B cell (primary cell): ENCODE data around the gene CORO1A. TPM values are rescaled to one million over a fixed set of nuclear protein-coding genes. Genes with fewer than 3 reads are reported as not detected.

Source experiments
- ATAC-seq: fragments of 200-7000 bp; cut with Tn5 transposase; one replicate; pipeline ENCODE4 v1.10.0; 2021; ENCODE audit warnings: low read depth, mild to moderate bottlenecking, moderate number of reproducible peaks, moderate library complexity
- CTCF ChIA-PET: fragments of 350-600 bp; sonication (Branson Sonifier 250); formaldehyde crosslinking; loops from one replicate; lab custom pipeline; 2021; ENCODE audit warnings: antibody characterized with exemption, inconsistent platforms; lab: Charles Lee
- POLR2A ChIA-PET: fragments of 350-600 bp; sonication (Branson Sonifier 250); formaldehyde crosslinking; loops from one replicate; lab custom pipeline; 2021; ENCODE audit warnings: antibody characterized with exemption; lab: Charles Lee
- DNase-seq: peaks from one replicate; pipeline ENCODE4 v3.0.0; 2013
- H2AFZ ChIP-seq: 2 replicates; pipeline ENCODE4 v1.6.1; 2012; ENCODE audit warnings: mild to moderate bottlenecking, low read depth, low read length; ENCODE audit not compliant: insufficient read depth, poor library complexity, severe bottlenecking
- H3K27ac ChIP-seq, 2 donors: 1 replicate in 1 of 2; 2 replicates in 1 of 2; pipeline ENCODE4 v1.5.1; 2012 to 2013; ENCODE audit warnings: low read length in 2 of 2, mild to moderate bottlenecking in 2 of 2, moderate library complexity in 1 of 2
- H3K27me3 ChIP-seq, 4 experiments: fragments of 200-600 bp in 1 of 4; sonication (generic) in 1 of 4; replicated peaks in 1 of 4; 1 replicate in 2 of 4; 2 replicates in 2 of 4; pipeline versions ENCODE4 v1.6.1 to v1.7.0; 2013 to 2016; ENCODE audit warnings: low read length in 3 of 4, mild to moderate bottlenecking in 2 of 4, mixed read lengths in 1 of 4, moderate library complexity in 1 of 4; ENCODE audit not compliant: insufficient read depth in 4 of 4, control insufficient read depth in 3 of 4; ENCODE audit errors: control extremely low read depth in 1 of 4
- H3K36me3 ChIP-seq, 2 experiments: replicated peaks in 1 of 2; 1 replicate in 1 of 2; 2 replicates in 1 of 2; pipeline versions ENCODE4 v1.6.1 to v1.7.1; 2013; ENCODE audit warnings: low read length in 1 of 2; ENCODE audit not compliant: insufficient read depth in 2 of 2, control insufficient read depth in 1 of 2; ENCODE audit errors: control extremely low read depth in 1 of 2, extremely low read depth in 1 of 2
- H3K4me1 ChIP-seq, 2 donors: fragments of 200-600 bp in 1 of 2; sonication (generic) in 1 of 2; 1 replicate in 1 of 2; 2 replicates in 1 of 2; pipeline versions ENCODE4 v1.5.1 to v1.6.1; 2013 to 2017; ENCODE audit warnings: low read length in 2 of 2; ENCODE audit not compliant: control insufficient read depth in 2 of 2, insufficient read depth in 2 of 2
- H3K4me2 ChIP-seq: replicated peaks from 2 replicates; pipeline ENCODE3; 2012; ENCODE audit warnings: mild to moderate bottlenecking, low read depth, low read length; ENCODE audit not compliant: poor library complexity, severe bottlenecking
- H3K4me3 ChIP-seq, 5 experiments: fragments of 200-600 bp in 1 of 5; sonication (generic) in 1 of 5; 1 replicate in 3 of 5; 2 replicates in 2 of 5; pipeline versions ENCODE4 v1.5.1 to v1.7.0; 2011 to 2016; ENCODE audit warnings: low read length in 4 of 5, mild to moderate bottlenecking in 4 of 5, low read depth in 2 of 5, control low read depth in 1 of 5, moderate library complexity in 1 of 5; ENCODE audit not compliant: insufficient read depth in 1 of 5; ENCODE audit errors: control extremely low read depth in 1 of 5, extremely low read depth in 1 of 5
- H3K79me2 ChIP-seq: fragments of 200-600 bp; sonication (generic); one replicate; pipeline ENCODE4 v1.6.0; 2016; ENCODE audit warnings: low read length; ENCODE audit not compliant: control insufficient read depth, insufficient read depth
- H3K9ac ChIP-seq: fragments of 200-600 bp; sonication (generic); 2 replicates; pipeline ENCODE4 v1.6.1; 2017; ENCODE audit warnings: mild to moderate bottlenecking, low read length, moderate library complexity
- H3K9me3 ChIP-seq, 3 donors: one replicate each; pipeline versions ENCODE4 v1.6.1 to v1.7.1; 2013; ENCODE audit warnings: low read length in 2 of 3; ENCODE audit not compliant: control insufficient read depth in 2 of 3, insufficient read depth in 1 of 3; ENCODE audit errors: control extremely low read depth in 1 of 3
- H4K20me1 ChIP-seq: 2 replicates; pipeline ENCODE4 v1.6.0; 2012; ENCODE audit warnings: mild to moderate bottlenecking, low read length; ENCODE audit not compliant: insufficient read depth, control insufficient read depth, poor library complexity, severe bottlenecking
- H3K27ac Mint-ChIP-seq: one replicate; pipeline ENCODE4 v1.8.0; 2021; ENCODE audit warnings: mixed read lengths
- H3K27me3 Mint-ChIP-seq: one replicate; pipeline ENCODE4 v1.8.0; 2021; ENCODE audit warnings: mixed read lengths
- H3K4me1 Mint-ChIP-seq: one replicate; pipeline ENCODE4 v1.8.0; 2021; ENCODE audit warnings: mixed read lengths
- H3K4me3 Mint-ChIP-seq: one replicate; pipeline ENCODE4 v1.8.0; 2021; ENCODE audit warnings: mixed read lengths
- H3K9me3 Mint-ChIP-seq: one replicate; pipeline ENCODE4 v1.8.0; 2022; ENCODE audit warnings: mixed read lengths; ENCODE audit not compliant: insufficient read depth
- EZH2 ChIP-seq: IDR thresholded peaks from 2 replicates; pipeline ENCODE4 v1.6.1; 2012; ENCODE audit warnings: borderline replicate concordance, low read depth, mild to moderate bottlenecking, moderate library complexity, low read length; ENCODE audit not compliant: insufficient read depth, poor library complexity, severe bottlenecking
- WGBS: methylation state at CpG from one replicate; pipeline ENCODE4 v1.1.5; 2013; ENCODE audit warnings: missing lambda C conversion rate; ENCODE audit not compliant: insufficient coverage; 5-methylcytosine and 5-hydroxymethylcytosine counted together
- intact Hi-C: fragments of 100-400 bp; cut with micrococcal nuclease; formaldehyde crosslinking; loops from one replicate; pipeline ENCODE4 v1.10.0; 2022
- polyA plus RNA-seq: library from polyadenylated mRNA; depleted of rRNA; stranded (reverse); fragments of >200 nt; gene quantifications from 2 replicates; pipeline ENCODE4 v1.2.3, GENCODE V29; 2012
- total RNA-seq, 2 donors: library from RNA; stranded (reverse); fragments of 120-200 nt in 1 of 2; gene quantifications; 1 replicate in 1 of 2; 2 replicates in 1 of 2; pipeline versions ENCODE4 v1.2.3 to v1.2.4, GENCODE V29; 2013 to 2022
- TF ChIP-seq, protein P1 (sequence below): fragments of 200-600 bp; IDR thresholded peaks from one replicate; pipeline ENCODE4 v1.8.0; 2022; ENCODE audit warnings: antibody characterized with exemption, mild to moderate bottlenecking

The CORO1A gene
- total and polyA plus RNA-seq, 2 donors (not counting 1 experiment from before 2014, with no cell fraction given) = 653 to 1,555 TPM

DNA sequence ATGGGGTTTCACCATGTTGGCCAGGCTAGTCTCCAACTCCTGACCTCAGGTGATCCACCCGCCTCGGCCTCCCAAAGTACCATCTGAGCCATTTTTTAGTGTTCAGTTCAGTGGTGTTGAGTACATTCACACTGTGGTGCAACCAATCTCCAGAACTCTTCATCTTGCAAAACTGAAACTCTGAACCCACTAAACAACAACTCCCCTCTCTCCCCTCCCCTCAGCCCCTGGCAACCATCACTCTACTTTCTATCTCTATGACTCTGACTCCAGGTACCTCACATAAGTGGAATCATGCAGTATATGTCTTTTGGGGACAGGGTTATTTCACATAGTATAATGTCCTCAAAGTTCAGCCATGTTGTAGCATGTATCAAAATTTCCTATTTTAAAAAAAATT is 41.7 kb upstream of the CORO1A start:
- no peaks in the 10 kb centered on the region for H3K27me3 ChIP-seq
- no peak overlapping the region for H3K27ac ChIP-seq
- H3K79me2 ChIP-seq = no peaks in the 10 kb centered on the region
- ATAC-seq (no peak), DNase-seq (no peak)
- WGBS = no CpG with 5 or more reads among the region's 2 CpGs
- TF ChIP-seq, protein P1, sequence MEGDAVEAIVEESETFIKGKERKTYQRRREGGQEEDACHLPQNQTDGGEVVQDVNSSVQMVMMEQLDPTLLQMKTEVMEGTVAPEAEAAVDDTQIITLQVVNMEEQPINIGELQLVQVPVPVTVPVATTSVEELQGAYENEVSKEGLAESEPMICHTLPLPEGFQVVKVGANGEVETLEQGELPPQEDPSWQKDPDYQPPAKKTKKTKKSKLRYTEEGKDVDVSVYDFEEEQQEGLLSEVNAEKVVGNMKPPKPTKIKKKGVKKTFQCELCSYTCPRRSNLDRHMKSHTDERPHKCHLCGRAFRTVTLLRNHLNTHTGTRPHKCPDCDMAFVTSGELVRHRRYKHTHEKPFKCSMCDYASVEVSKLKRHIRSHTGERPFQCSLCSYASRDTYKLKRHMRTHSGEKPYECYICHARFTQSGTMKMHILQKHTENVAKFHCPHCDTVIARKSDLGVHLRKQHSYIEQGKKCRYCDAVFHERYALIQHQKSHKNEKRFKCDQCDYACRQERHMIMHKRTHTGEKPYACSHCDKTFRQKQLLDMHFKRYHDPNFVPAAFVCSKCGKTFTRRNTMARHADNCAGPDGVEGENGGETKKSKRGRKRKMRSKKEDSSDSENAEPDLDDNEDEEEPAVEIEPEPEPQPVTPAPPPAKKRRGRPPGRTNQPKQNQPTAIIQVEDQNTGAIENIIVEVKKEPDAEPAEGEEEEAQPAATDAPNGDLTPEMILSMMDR = no peak
- no peak for TF ChIP-seq EZH2
- Mint-ChIP-seq H3K4me3 (no peak overlapping the region), H3K27me3 (no peaks in the 10 kb centered on the region), H3K9me3 (no peaks in the 10 kb centered on the region), H3K4me1 (peaks cover 9% of the 10 kb centered on the region), H3K27ac (no peak overlapping the region)
- no peak overlapping the region for H3K9ac ChIP-seq
- intact Hi-C loops = no loop called here
- ChIA-PET CTCF (interaction anchor here (1.2 to 3.2 kb wide), 3 partner anchors 33 to 268 kb away, joined by 3 to 23 read pairs (median 4); partner anchors contain the start of gene TBX6), POLR2A (no interaction called here)
- H3K4me2 ChIP-seq = no peak overlapping the region
- H3K4me1 ChIP-seq = peaks cover 6 to 13% of the 10 kb centered on the region in 2 donors
- no peaks in the 10 kb centered on the region for H3K9me3 ChIP-seq
- H3K4me3 ChIP-seq = no peak overlapping the region
- H2AFZ ChIP-seq = no peak overlapping the region
- no peaks in the 10 kb centered on the region for H3K36me3 ChIP-seq
- H4K20me1 ChIP-seq = no peaks in the 10 kb centered on the region

DNA sequence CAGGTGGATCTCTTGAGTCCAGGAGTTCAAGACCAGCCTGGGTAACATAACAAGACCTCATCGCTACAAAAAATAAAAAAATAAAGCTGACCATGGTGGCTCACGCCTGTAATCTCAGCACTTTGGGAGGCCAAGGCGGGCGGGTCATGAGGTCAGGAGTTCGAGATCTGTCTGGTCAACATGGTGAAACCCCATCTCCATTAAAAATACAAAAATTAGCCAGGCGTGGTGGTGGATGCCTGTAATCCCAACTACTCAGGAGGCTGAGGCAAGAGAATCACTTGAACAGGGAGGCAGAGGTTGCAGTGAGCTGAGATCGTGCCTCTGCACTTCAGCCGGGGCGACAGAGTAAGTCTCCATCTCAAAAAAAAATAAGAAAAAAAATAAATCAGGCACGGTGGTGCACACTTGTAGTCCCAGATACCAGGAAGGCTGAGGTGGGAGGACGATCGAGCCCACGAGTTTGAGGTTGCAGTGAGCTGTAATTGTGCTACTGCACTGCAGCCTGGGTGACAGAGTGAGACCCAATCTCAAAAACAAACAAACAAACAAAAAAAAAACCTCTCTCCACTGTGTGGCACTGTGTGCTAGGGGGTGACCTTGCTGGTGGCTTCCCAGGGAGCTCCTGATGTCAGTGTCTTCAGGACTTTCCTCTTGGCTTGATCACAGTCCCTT is 40.6 kb upstream of the CORO1A start:
- ChIA-PET POLR2A (interaction anchor here (0.6 to 1.3 kb wide), 6 partner anchors 34 to 358 kb away, joined by 3 to 10 read pairs (median 7); partner anchors contain the start of gene CORO1A), CTCF (interaction anchor here (0.5 to 3.2 kb wide), 13 partner anchors 9 to 267 kb away, joined by 3 to 23 read pairs (median 4); partner anchors contain the start of genes CORO1A and TBX6)
- 93% methylated on average over 7 of the region's 13 CpGs for WGBS
- Histone ChIP-seq H3K9ac (no peak overlapping the region), H3K4me2 (no peak overlapping the region), H3K36me3 (no peaks in the 10 kb centered on the region), H2AFZ (no peak overlapping the region), H3K9me3 (no peaks in the 10 kb centered on the region), H3K27ac (no peak overlapping the region), H3K4me3 (no peak overlapping the region), H3K27me3 (no peaks in the 10 kb centered on the region), H4K20me1 (no peaks in the 10 kb centered on the region), H3K79me2 (no peaks in the 10 kb centered on the region), H3K4me1 (peaks cover 6 to 13% of the 10 kb centered on the region in 2 donors)
- Mint-ChIP-seq H3K27ac (no peak overlapping the region), H3K4me3 (no peak overlapping the region), H3K9me3 (no peaks in the 10 kb centered on the region), H3K4me1 (peaks cover 9% of the 10 kb centered on the region), H3K27me3 (no peaks in the 10 kb centered on the region)
- DNase-seq = peak; percentile 57
- TF ChIP-seq EZH2 = no peak
- TF ChIP-seq, protein P1 = peak; percentile 40
- peak; percentile 60 for ATAC-seq
- intact Hi-C loops = loop anchor here (1.0 kb wide), 2 partner anchors 40 to 47 kb away; partner anchors contain the start of genes CORO1A and YPEL3
